SU-DHL-6 (cell line): ENCODE measurements around the gene CDX2.

Source experiments
- H2AFZ ChIP-seq: fragments of 200-600 bp; sonication (generic); 2 replicates; pipeline ENCODE4 v1.6.1; 2014; ENCODE audit warnings: low read depth, mild to moderate bottlenecking, moderate library complexity, mixed read lengths, antibody characterized with exemption, low read length; ENCODE audit not compliant: severe bottlenecking
- H3F3A ChIP-seq: fragments of 200-600 bp; shearing (Covaris generic); 2 replicates; pipeline ENCODE4 v1.6.0; 2016; ENCODE audit warnings: antibody characterized with exemption, mild to moderate bottlenecking; ENCODE audit not compliant: insufficient read depth
- H3K27ac ChIP-seq: fragments of 200-600 bp; sonication (generic); 2 replicates; pipeline ENCODE4 v1.5.1; 2016; ENCODE audit warnings: low read depth, mild to moderate bottlenecking, low read length, moderate library complexity, mixed read lengths
- H3K27me3 ChIP-seq: fragments of 200-600 bp; sonication (generic), shearing (Covaris generic); 2 replicates; pipeline ENCODE4 v1.6.0; 2014; ENCODE audit warnings: mild to moderate bottlenecking, low read length
- H3K36me3 ChIP-seq: fragments of 200-600 bp; sonication (generic); 2 replicates; pipeline ENCODE4 v1.6.1; 2014; ENCODE audit warnings: mild to moderate bottlenecking, low read length, mixed read lengths
- H3K4me2 ChIP-seq: fragments of 300-600, 200-600 bp; shearing (Covaris generic), sonication (generic); 2 replicates; pipeline ENCODE4 v1.6.0; 2014; ENCODE audit warnings: low read length, low read depth, mild to moderate bottlenecking; ENCODE audit not compliant: poor library complexity, severe bottlenecking
- H3K4me3 ChIP-seq: fragments of 200-600 bp; sonication (generic); 2 replicates; pipeline ENCODE4 v1.5.1; 2014; ENCODE audit warnings: antibody characterized with exemption, low read length, mild to moderate bottlenecking, mixed read lengths; ENCODE audit not compliant: insufficient read depth, poor library complexity, severe bottlenecking
- H3K79me2 ChIP-seq: fragments of 200-600 bp; sonication (generic); 2 replicates; pipeline ENCODE4 v1.6.1; 2014; ENCODE audit warnings: mild to moderate bottlenecking, low read length, moderate library complexity; ENCODE audit not compliant: insufficient read depth
- H3K9ac ChIP-seq: fragments of 200-600 bp; sonication (generic); 2 replicates; pipeline ENCODE4 v1.7.0; 2014; ENCODE audit warnings: mild to moderate bottlenecking, low read length
- H3K9me2 ChIP-seq: fragments of 200-600 bp; sonication (generic); replicated peaks from 2 replicates; pipeline ENCODE4 v1.6.1; 2014; ENCODE audit warnings: low read length; ENCODE audit not compliant: insufficient read depth
- H3K9me3 ChIP-seq: fragments of 200-600 bp; sonication (generic); 2 replicates; pipeline ENCODE4 v1.6.1; 2014; ENCODE audit warnings: low read length, mixed read lengths; ENCODE audit not compliant: insufficient read depth
- H4K20me1 ChIP-seq: fragments of 200-600 bp; sonication (generic); 2 replicates; pipeline ENCODE4 v1.6.1; 2014; ENCODE audit warnings: low read depth, mild to moderate bottlenecking, antibody characterized with exemption, low read length, moderate library complexity, mixed read lengths
- CTCF ChIP-seq: fragments of 200-600 bp; sonication (generic); IDR thresholded peaks from one replicate; pipeline ENCODE4 v1.5.1; 2017; ENCODE audit warnings: antibody characterized with exemption, mild to moderate bottlenecking, low read length, moderate library complexity; ENCODE audit not compliant: insufficient read depth, poor library complexity, severe bottlenecking
- EZH2phosphoT487 ChIP-seq: fragments of 200-600 bp; sonication (generic), shearing (Covaris generic); conservative IDR thresholded peaks from 2 replicates; pipeline ENCODE4 v1.6.1; 2018; ENCODE audit warnings: mild to moderate bottlenecking, antibody characterized with exemption, low read length, moderate library complexity, mixed read lengths

The CDX2 gene

GRCh38 chr13:27942972-27943371, 26.1 kb downstream of the CDX2 start:
- Histone ChIP-seq H3K9ac (no peak overlapping the region), H4K20me1 (no peaks in the 10 kb centered on the region), H3K79me2 (no peaks in the 10 kb centered on the region), H3K27ac (no peak overlapping the region), H3K36me3 (no peaks in the 10 kb centered on the region), H3K4me3 (no peak overlapping the region), H3K9me2 (no peaks in the 10 kb centered on the region), H3K27me3 (no peaks in the 10 kb centered on the region), H3K9me3 (no peaks in the 10 kb centered on the region), H3K4me2 (no peak overlapping the region), H2AFZ (no peak overlapping the region), H3F3A (no peaks in the 10 kb centered on the region)
- TF ChIP-seq CTCF = no peak

- H3K79me2 ChIP-seq = no peaks in the 10 kb centered on the region
- H3K27me3 ChIP-seq = no peaks in the 10 kb centered on the region
- no peaks in the 10 kb centered on the region for H3K9me2 ChIP-seq
- no peak for TF ChIP-seq CTCF
- TF ChIP-seq EZH2phosphoT487 = no peak
- H4K20me1 ChIP-seq = no peaks in the 10 kb centered on the region
- no peak overlapping the region for H3K4me3 ChIP-seq
- H2AFZ ChIP-seq = no peak overlapping the region
- no peak overlapping the region for H3K9ac ChIP-seq
- no peaks in the 10 kb centered on the region for H3K9me3 ChIP-seq
- H3K36me3 ChIP-seq = no peaks in the 10 kb centered on the region
- no peak overlapping the region for H3K27ac ChIP-seq
- no peaks in the 10 kb centered on the region for H3F3A ChIP-seq
- H3K4me2 ChIP-seq = no peak overlapping the region
These were observed 35.4 kb downstream of the CDX2 start for GRCh38 chr13:27933580-27934328.

DNA sequence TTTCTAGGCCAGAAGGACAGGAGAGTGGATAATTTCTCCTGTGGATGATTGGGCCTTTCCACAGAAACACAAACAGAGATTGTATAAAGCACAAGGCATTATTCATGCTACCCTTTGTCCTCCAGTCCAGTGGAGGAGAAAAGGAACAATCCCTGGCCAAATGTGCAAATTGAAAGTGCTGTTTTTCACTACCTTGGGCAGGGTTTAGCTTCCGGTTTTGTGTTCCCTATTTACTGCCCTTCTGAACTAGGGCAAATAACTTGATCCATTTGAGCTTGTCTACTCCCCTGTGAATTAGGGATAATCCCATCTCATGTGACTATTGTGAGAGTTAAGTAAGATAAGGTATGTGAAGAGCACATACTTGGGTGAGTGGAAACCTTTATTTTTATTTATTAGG, 36.0 kb downstream of the CDX2 start:
- Histone ChIP-seq H4K20me1 (no peaks in the 10 kb centered on the region), H3K9ac (no peak overlapping the region), H3K9me3 (no peaks in the 10 kb centered on the region), H3K4me2 (no peak overlapping the region), H3K27me3 (no peaks in the 10 kb centered on the region), H2AFZ (no peak overlapping the region), H3K9me2 (no peaks in the 10 kb centered on the region), H3K4me3 (no peak overlapping the region), H3F3A (no peaks in the 10 kb centered on the region), H3K36me3 (no peaks in the 10 kb centered on the region), H3K27ac (no peak overlapping the region), H3K79me2 (no peaks in the 10 kb centered on the region)
- TF ChIP-seq EZH2phosphoT487 = no peak
- TF ChIP-seq CTCF = no peak
